HG03521 (cell line): ENCODE data around the gene SLC25A40.

Experiments used
- ATAC-seq: cut with Tn5 transposase; IDR thresholded peaks from one replicate; pipeline ENCODE4 v1.9.1; 2021; ENCODE audit warnings: mild to moderate bottlenecking, moderate library complexity; ENCODE audit not compliant: unreplicated experiment

Gene SLC25A40

GRCh38 chr7:87785368-87785995 is 90.7 kb downstream of the SLC25A40 start:
- ATAC-seq: no peak

GRCh38 chr7:87784424-87784823 is 91.7 kb downstream of the SLC25A40 start:
- no peak for ATAC-seq
